ENCODE results near the gene FJX1.

Gene FJX1

GRCh38 chr11:35617687-35618496 lies at the start of gene FJX1:
FJX1 (plus strand) TSS chr11:35618460; CDS start chr11:35618637, 177 bp downstream.
- peak; percentile 23 for DNase-seq

- DNase-seq, result no peak
These were observed 46.6 kb upstream of the FJX1 start for GRCh38 chr11:35571696-35572095.

GRCh38 chr11:35579557-35580396 lies 38.5 kb upstream of the FJX1 start:
- DNase-seq, result no peak

GRCh38 chr11:35580397-35580781 lies 37.9 kb upstream of the FJX1 start:
- no peak for DNase-seq

- no peak for DNase-seq
These were observed 36.2 kb upstream of the FJX1 start for GRCh38 chr11:35582033-35582432.

GRCh38 chr11:35583126-35583525 lies 35.1 kb upstream of the FJX1 start:
- DNase-seq, result no peak

- DNase-seq, result no peak
These were observed 34.4 kb upstream of the FJX1 start for GRCh38 chr11:35583843-35584242.

- DNase-seq, result no peak
These were observed 33.9 kb upstream of the FJX1 start for GRCh38 chr11:35584321-35584720.

- DNase-seq, result no peak
These were observed 32.8 kb upstream of the FJX1 start for GRCh38 chr11:35585416-35585815.

- DNase-seq, result no peak
These were observed 32.0 kb upstream of the FJX1 start for GRCh38 chr11:35586222-35586621.

GRCh38 chr11:35587972-35588371 lies 30.3 kb upstream of the FJX1 start:
- DNase-seq, result no peak

GRCh38 chr11:35588627-35589026 lies 29.6 kb upstream of the FJX1 start:
- no peak for DNase-seq

- no peak for DNase-seq
These were observed 29.0 kb upstream of the FJX1 start for GRCh38 chr11:35589281-35589680.

- no peak for DNase-seq
These were observed 27.8 kb upstream of the FJX1 start for GRCh38 chr11:35590412-35590811.

- DNase-seq, result no peak
These were observed 25.1 kb upstream of the FJX1 start for GRCh38 chr11:35593143-35593542.

- DNase-seq, result no peak
These were observed 23.6 kb upstream of the FJX1 start for GRCh38 chr11:35594680-35595079.

- DNase-seq, result no peak
These were observed 19.8 kb upstream of the FJX1 start for GRCh38 chr11:35598254-35599125.

- DNase-seq, result no peak
These were observed 17.9 kb upstream of the FJX1 start for GRCh38 chr11:35600331-35600838.

- DNase-seq, result no peak
These were observed 16.0 kb upstream of the FJX1 start for GRCh38 chr11:35602160-35602793.

- no peak for DNase-seq
These were observed 15.3 kb upstream of the FJX1 start for GRCh38 chr11:35602979-35603378.

- no peak for DNase-seq
These were observed 12.6 kb upstream of the FJX1 start for GRCh38 chr11:35605706-35606105.

GRCh38 chr11:35606206-35606605 lies 12.1 kb upstream of the FJX1 start:
- DNase-seq, result no peak

Data from activated T-cell treated with anti-CD3 and anti-CD28 coated beads for 4 hours (primary cell).